Neural cell (in vitro differentiated cells): ENCODE data around the gene DYNLRB1.

Experiments
- EP300 ChIP-seq: fragments of 450-650 bp; conservative IDR thresholded peaks from 2 replicates; pipeline ENCODE4 v1.6.1; 2014; ENCODE audit warnings: antibody characterized with exemption, mild to moderate bottlenecking, moderate library complexity; ENCODE audit not compliant: poor library complexity, severe bottlenecking
- RAD21 ChIP-seq: fragments of 450-650 bp; conservative IDR thresholded peaks from 2 replicates; pipeline ENCODE4 v1.6.1; 2014; ENCODE audit warnings: antibody characterized with exemption, mild to moderate bottlenecking, moderate library complexity
- REST ChIP-seq: IDR thresholded peaks from 2 replicates; pipeline ENCODE4 v1.6.1; 2012; ENCODE audit warnings: borderline replicate concordance
- SMC3 ChIP-seq: fragments of 450-650 bp; conservative IDR thresholded peaks from 2 replicates; pipeline ENCODE4 v1.6.1; 2014; ENCODE audit warnings: antibody characterized with exemption, mild to moderate bottlenecking, moderate library complexity; ENCODE audit not compliant: poor library complexity
- TAF1 ChIP-seq: IDR thresholded peaks from 2 replicates; pipeline ENCODE4 v1.6.1; 2012; ENCODE audit warnings: low read depth
- TF ChIP-seq, protein P1 (sequence below): fragments of 450-650 bp; IDR thresholded peaks from 2 replicates; pipeline ENCODE4 v1.5.1; 2014; ENCODE audit warnings: antibody characterized with exemption, mild to moderate bottlenecking, moderate library complexity; ENCODE audit not compliant: poor library complexity, severe bottlenecking

GRCh38 chr20:34581341-34582184 is 65.3 kb downstream of the DYNLRB1 start:
- TF ChIP-seq, protein P1, sequence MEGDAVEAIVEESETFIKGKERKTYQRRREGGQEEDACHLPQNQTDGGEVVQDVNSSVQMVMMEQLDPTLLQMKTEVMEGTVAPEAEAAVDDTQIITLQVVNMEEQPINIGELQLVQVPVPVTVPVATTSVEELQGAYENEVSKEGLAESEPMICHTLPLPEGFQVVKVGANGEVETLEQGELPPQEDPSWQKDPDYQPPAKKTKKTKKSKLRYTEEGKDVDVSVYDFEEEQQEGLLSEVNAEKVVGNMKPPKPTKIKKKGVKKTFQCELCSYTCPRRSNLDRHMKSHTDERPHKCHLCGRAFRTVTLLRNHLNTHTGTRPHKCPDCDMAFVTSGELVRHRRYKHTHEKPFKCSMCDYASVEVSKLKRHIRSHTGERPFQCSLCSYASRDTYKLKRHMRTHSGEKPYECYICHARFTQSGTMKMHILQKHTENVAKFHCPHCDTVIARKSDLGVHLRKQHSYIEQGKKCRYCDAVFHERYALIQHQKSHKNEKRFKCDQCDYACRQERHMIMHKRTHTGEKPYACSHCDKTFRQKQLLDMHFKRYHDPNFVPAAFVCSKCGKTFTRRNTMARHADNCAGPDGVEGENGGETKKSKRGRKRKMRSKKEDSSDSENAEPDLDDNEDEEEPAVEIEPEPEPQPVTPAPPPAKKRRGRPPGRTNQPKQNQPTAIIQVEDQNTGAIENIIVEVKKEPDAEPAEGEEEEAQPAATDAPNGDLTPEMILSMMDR: no peak
- TF ChIP-seq RAD21 (no peak), SMC3 (no peak), REST (no peak), TAF1 (no peak), EP300 (no peak)
